Measurements from ENCODE around the gene RBPJL.
A peak's percentile ranks its signal among the peaks of the same experiment; 100 is the strongest.

Gene RBPJL

GRCh38 chr20:45330476-45330875 is 23.8 kb downstream of the RBPJL start:
- TF ChIP-seq ARNTL (CRISPR knock-in tag; IDR thresholded peaks at IDR 0.05; ENCODE audit: borderline replicate concordance, low read depth), result no peak
- TF ChIP-seq OSR1 (CRISPR knock-in tag; IDR thresholded peaks at IDR 0.05), result no peak
- no peak for TF ChIP-seq CSDC2 (CRISPR knock-in tag; IDR thresholded peaks at IDR 0.05)
- TF ChIP-seq ZNF70 (CRISPR knock-in tag; IDR thresholded peaks at IDR 0.05), result no peak
- no peak for TF ChIP-seq TSHZ2 (CRISPR knock-in tag; IDR thresholded peaks at IDR 0.05)
- no peak for TF ChIP-seq TOX (CRISPR knock-in tag; IDR thresholded peaks at IDR 0.05; ENCODE audit: borderline replicate concordance)
- TF ChIP-seq CREB5 (CRISPR knock-in tag; IDR thresholded peaks at IDR 0.05; ENCODE audit: low read depth), result no peak
- no peak for TF ChIP-seq ZC3H10 (CRISPR knock-in tag; IDR thresholded peaks at IDR 0.05)
- TF ChIP-seq, protein P1, sequence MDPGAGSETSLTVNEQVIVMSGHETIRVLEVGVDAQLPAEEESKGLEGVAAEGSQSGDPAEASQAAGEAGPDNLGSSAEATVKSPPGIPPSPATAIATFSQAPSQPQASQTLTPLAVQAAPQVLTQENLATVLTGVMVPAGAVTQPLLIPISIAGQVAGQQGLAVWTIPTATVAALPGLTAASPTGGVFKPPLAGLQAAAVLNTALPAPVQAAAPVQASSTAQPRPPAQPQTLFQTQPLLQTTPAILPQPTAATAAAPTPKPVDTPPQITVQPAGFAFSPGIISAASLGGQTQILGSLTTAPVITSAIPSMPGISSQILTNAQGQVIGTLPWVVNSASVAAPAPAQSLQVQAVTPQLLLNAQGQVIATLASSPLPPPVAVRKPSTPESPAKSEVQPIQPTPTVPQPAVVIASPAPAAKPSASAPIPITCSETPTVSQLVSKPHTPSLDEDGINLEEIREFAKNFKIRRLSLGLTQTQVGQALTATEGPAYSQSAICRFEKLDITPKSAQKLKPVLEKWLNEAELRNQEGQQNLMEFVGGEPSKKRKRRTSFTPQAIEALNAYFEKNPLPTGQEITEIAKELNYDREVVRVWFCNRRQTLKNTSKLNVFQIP (CRISPR knock-in tag; IDR thresholded peaks at IDR 0.05; ENCODE audit: borderline replicate concordance, low read depth), result no peak
- no peak for TF ChIP-seq ZNF565 (CRISPR knock-in tag; conservative IDR thresholded peaks at IDR 0.05; ENCODE audit: low read depth)
- TF ChIP-seq ZNF8 (CRISPR knock-in tag; IDR thresholded peaks at IDR 0.05), result no peak
- no peak for TF ChIP-seq RARB (CRISPR knock-in tag; IDR thresholded peaks at IDR 0.05)
- no peak for TF ChIP-seq PATZ1 (CRISPR knock-in tag; IDR thresholded peaks at IDR 0.05; ENCODE audit: borderline replicate concordance)
- TF ChIP-seq PPARA (CRISPR knock-in tag; IDR thresholded peaks at IDR 0.05; ENCODE audit: borderline replicate concordance), result no peak
- no peak for TF ChIP-seq ESRRG (CRISPR knock-in tag; IDR thresholded peaks at IDR 0.05)
- no peak for TF ChIP-seq BACH2 (CRISPR knock-in tag; IDR thresholded peaks at IDR 0.05; ENCODE audit: borderline replicate concordance)
- no peak for TF ChIP-seq SNAI2 (CRISPR knock-in tag; IDR thresholded peaks at IDR 0.05)
- TF ChIP-seq, protein P2, sequence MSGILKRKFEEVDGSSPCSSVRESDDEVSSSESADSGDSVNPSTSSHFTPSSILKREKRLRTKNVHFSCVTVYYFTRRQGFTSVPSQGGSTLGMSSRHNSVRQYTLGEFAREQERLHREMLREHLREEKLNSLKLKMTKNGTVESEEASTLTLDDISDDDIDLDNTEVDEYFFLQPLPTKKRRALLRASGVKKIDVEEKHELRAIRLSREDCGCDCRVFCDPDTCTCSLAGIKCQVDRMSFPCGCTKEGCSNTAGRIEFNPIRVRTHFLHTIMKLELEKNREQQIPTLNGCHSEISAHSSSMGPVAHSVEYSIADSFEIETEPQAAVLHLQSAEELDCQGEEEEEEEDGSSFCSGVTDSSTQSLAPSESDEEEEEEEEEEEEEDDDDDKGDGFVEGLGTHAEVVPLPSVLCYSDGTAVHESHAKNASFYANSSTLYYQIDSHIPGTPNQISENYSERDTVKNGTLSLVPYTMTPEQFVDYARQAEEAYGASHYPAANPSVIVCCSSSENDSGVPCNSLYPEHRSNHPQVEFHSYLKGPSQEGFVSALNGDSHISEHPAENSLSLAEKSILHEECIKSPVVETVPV (CRISPR knock-in tag; IDR thresholded peaks at IDR 0.05), result no peak
- no peak for TF ChIP-seq ZFP3 (CRISPR knock-in tag; IDR thresholded peaks at IDR 0.05)
- no peak for TF ChIP-seq ZFP30 (CRISPR knock-in tag; IDR thresholded peaks at IDR 0.05)
- no peak for ATAC-seq

- TF ChIP-seq TOX (CRISPR knock-in tag; IDR thresholded peaks at IDR 0.05; ENCODE audit: borderline replicate concordance), result no peak
- TF ChIP-seq CREB5 (CRISPR knock-in tag; IDR thresholded peaks at IDR 0.05; ENCODE audit: low read depth), result no peak
- no peak for TF ChIP-seq GLIS3 (CRISPR knock-in tag; IDR thresholded peaks at IDR 0.05)
- no peak for TF ChIP-seq TCF4 (CRISPR knock-in tag; IDR thresholded peaks at IDR 0.05; ENCODE audit: borderline replicate concordance)
- TF ChIP-seq SNAI2 (CRISPR knock-in tag; IDR thresholded peaks at IDR 0.05), result no peak
- TF ChIP-seq BACH2 (CRISPR knock-in tag; IDR thresholded peaks at IDR 0.05; ENCODE audit: borderline replicate concordance), result no peak
- TF ChIP-seq, protein P2 (CRISPR knock-in tag; IDR thresholded peaks at IDR 0.05), result no peak
- TF ChIP-seq ZFP3 (CRISPR knock-in tag; IDR thresholded peaks at IDR 0.05), result no peak
- TF ChIP-seq PATZ1 (CRISPR knock-in tag; IDR thresholded peaks at IDR 0.05; ENCODE audit: borderline replicate concordance), result no peak
- TF ChIP-seq ZNF8 (CRISPR knock-in tag; IDR thresholded peaks at IDR 0.05), result no peak
- TF ChIP-seq RARB (CRISPR knock-in tag; IDR thresholded peaks at IDR 0.05), result no peak
Observed at GRCh38 chr20:45336530-45337366, 30.1 kb downstream of the RBPJL start.

More at GRCh38 chr20:45336530-45337366, 30.1 kb downstream of the RBPJL start:
- peak; percentile 63 for ATAC-seq

Measured in SK-N-SH treated with all-trans-retinoic acid at 6 μM for 48 hours (cell line).